H7 (cell line): Measurements from ENCODE around the gene C19orf38. TPM values are rescaled to one million over a fixed set of nuclear protein-coding genes. Genes with fewer than 3 reads are reported as not detected.
"Not testable (repeated sequence)": the region's sequence is repeated elsewhere in the genome, so short reads cannot be mapped to it uniquely, and the experiment has no call there.

ENCODE experiments used
- DNase-seq: peaks from one replicate; pipeline ENCODE4 v3.0.0; 2012
- H3K27me3 ChIP-seq: 2 replicates; pipeline ENCODE4 v1.6.0; 2011; ENCODE audit warnings: mild to moderate bottlenecking, low read length; ENCODE audit not compliant: control insufficient read depth, insufficient read depth
- H3K36me3 ChIP-seq: replicated peaks from 2 replicates; pipeline ENCODE4 v1.5.1; 2011; ENCODE audit warnings: low read length; ENCODE audit not compliant: control insufficient read depth, insufficient read depth
- H3K4me3 ChIP-seq: 2 replicates; pipeline ENCODE4 v1.5.1; 2011; ENCODE audit warnings: low read depth, mild to moderate bottlenecking, control low read depth, low read length, moderate library complexity; ENCODE audit not compliant: insufficient read depth
- total RNA-seq: library from RNA; depleted of rRNA; stranded (reverse); fragments of >200 nt; shearing (Covaris generic); gene quantifications from 2 replicates; pipeline ENCODE4 v1.2.3, GENCODE V29; 2014

The C19orf38 gene
- total RNA-seq, 1 experiment from 2014 or later: 0.59 TPM

- Histone ChIP-seq H3K36me3 (no peaks in the 10 kb centered on the region), H3K4me3 (no peak overlapping the region), H3K27me3 (no peaks in the 10 kb centered on the region)
- DNase-seq: no peak
These were observed 4.7 kb downstream of the C19orf38 start for GRCh38 chr19:10852941-10853340.

DNA sequence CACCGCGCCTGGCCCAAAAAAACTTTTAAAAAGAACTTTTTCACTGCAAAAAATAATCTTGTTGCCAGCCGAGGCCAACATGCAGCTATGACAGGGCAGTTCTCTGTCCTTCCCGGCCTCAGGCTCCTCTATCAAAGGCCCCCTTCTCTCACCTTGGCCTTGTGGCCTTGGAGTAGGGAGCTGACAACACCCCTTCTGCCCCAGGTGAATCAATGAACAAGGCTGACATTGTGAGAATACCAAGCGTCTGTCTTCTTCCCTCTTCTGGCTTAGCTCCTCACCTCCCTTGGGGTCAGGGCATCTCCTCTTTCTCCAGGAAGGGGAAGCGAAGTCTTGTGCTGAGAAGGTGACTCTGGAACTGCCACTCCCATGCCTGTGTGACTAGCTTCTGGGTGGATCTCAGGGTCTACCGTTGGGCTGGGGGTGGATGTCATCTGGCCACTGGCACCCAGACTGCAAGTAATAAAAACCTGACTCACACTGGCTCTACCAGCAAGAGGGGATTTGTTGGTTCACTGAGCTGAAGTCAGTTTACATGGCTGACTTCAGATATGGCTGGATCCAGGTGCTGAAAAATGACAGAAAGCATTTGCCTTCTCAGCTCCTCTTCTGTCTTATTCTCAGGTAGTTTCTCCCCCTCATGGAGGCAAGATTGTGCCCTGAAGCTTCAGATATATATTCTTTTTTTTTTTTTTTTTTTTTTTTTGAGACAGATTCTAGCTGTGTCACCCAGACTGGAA lies 6.3 kb downstream of the C19orf38 start:
- Histone ChIP-seq H3K27me3 (no peaks in the 10 kb centered on the region), H3K4me3 (no peak overlapping the region), H3K36me3 (no peaks in the 10 kb centered on the region)
- no peak for DNase-seq

DNA sequence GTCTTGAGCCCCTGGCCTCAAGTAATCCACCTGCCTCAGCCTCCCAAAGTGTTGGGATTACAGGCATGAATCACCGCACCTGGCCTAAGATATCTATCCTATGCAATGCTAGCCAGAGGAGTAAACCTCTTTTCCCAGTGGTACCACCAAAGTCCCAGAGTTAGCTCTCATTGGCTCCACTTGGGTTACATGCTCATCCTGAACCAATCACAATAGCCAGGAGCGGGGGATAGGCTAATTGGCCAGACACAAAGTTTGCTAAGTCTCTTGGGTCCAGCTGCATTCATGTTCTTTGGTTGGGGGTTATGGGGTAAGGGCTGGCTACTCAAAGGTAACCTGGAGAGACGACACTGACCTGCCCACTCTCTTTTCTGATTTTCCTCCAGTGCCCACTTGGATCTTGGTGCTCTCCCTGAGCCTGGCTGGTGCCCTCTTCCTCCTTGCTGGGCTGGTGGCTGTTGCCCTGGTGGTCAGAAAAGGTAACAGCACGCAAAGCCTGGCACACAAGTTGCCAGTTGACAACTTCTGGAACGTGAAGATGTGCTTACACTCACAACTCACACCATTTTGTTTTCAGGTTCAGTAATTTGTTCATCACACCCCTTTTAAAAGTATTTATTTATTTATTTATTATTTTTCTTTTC lies 7.8 kb downstream of the C19orf38 start:
- no peak overlapping the region for H3K4me3 ChIP-seq
- DNase-seq: peak; percentile 64
- H3K27me3 ChIP-seq: no peaks in the 10 kb centered on the region

GRCh38 chr19:10856899-10857298 lies 8.7 kb downstream of the C19orf38 start:
- not testable (repeated sequence) for DNase-seq, H3K4me3 ChIP-seq, H3K36me3 ChIP-seq

More for the DNA sequence above, 7.8 kb downstream of the C19orf38 start:
- no peaks in the 10 kb centered on the region for H3K36me3 ChIP-seq

DNA sequence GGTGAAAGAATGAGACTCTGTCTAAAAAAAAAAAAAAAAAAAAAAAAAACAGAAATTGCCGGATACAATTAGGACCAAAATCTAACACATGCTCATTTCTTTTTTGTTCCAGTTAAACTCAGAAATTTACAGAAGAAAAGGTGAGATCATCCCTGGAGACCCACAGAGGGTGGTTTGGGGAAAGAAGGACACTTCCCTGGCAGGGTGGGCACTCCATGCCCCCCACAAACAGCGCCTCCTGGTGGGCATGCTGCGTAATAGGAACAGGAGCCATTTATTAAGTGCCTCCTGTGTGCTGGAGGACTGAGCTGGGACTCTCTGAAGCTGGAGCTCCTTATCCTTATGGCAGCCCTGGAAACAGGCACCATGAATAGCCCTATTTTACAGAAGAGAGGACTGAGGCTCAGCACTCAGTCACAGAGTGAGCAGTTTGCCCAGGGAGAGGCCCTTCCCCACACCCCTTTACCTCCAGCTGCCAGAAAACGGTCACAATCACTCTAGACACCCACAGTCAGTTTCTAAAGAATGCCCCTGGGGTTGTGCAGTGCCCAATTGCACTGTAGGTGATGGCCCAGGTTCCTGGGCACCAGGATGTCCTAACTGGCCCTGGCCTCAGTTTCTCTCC lies 10.1 kb downstream of the C19orf38 start:
- peak; percentile 84 for DNase-seq
- H3K27me3 ChIP-seq: no peaks in the 10 kb centered on the region
- no peaks in the 10 kb centered on the region for H3K36me3 ChIP-seq
- H3K4me3 ChIP-seq: no peak overlapping the region

More at GRCh38 chr19:10856899-10857298, 8.7 kb downstream of the C19orf38 start:
- H3K27me3 ChIP-seq: not testable (repeated sequence)

GRCh38 chr19:10861103-10861651 lies 13.0 kb downstream of the C19orf38 start:
- DNase-seq: peak; percentile 77
- Histone ChIP-seq H3K36me3 (no peaks in the 10 kb centered on the region), H3K4me3 (no peak overlapping the region), H3K27me3 (no peaks in the 10 kb centered on the region)

DNA sequence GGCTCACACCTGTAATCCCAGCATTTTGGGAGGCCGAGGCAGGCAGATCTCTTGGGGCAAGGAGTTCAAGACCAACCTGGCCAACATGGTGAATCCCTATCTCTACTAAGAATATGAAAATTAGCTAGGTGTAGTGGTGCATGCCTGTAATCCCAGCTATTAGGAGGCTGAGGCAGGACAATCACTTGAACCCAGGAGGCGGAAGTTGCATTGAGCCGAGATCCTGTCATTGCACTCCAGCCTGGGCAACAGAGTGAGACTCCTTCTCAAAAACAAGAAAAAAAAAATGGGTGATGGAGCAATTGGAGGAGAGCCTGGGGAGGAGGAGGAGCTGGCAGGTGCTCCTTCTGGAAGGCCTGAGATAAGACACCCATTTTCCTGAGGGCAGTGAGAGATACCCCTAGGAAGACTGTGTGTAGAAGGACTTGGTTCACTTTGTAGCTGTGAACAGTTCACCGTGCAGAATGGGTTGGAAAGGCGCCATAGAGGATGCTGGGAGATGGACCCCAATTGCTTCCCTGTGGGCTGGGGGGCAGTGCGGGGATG lies 14.4 kb downstream of the C19orf38 start:
- DNase-seq: no peak
- Histone ChIP-seq H3K36me3 (no peaks in the 10 kb centered on the region), H3K27me3 (no peaks in the 10 kb centered on the region), H3K4me3 (no peak overlapping the region)

DNA sequence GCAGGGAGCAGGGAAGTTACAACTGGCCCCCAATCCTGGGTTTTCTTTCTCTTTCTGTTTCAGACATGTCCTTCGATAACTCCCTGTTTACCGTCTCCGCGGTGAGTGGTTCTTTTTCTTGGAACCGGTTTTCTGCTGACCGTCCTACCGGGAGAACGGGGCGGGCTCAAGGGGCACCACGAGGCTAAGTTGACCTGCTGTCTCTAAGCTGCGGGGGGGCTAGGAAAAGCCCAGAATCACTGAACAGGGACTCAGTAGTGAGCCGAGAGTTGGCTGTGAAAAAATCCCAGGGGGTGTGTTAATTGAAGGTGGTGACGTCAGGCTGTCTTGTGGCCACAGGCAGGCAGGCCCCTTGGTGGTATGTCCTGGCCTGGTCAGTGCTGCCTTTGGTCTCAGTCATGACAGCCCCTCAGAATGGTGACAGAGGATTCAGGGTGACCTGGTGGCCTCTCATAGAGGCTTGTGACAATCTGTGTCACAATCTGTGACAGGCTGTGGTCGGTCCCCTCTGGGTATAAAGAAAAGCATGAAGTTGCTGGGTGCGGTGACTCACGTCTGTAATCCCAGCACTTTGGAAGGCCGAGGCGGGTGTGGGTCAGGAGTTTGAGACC lies 15.0 kb downstream of the C19orf38 start:
- H3K27me3 ChIP-seq: no peaks in the 10 kb centered on the region
- no peaks in the 10 kb centered on the region for H3K36me3 ChIP-seq
- no peak for DNase-seq

GRCh38 chr19:10864538-10864899 lies 16.3 kb downstream of the C19orf38 start:
- H3K27me3 ChIP-seq: no peaks in the 10 kb centered on the region
- peak; percentile 94 for DNase-seq
- no peaks in the 10 kb centered on the region for H3K36me3 ChIP-seq
- H3K4me3 ChIP-seq: no peak overlapping the region

More for the DNA sequence above, 15.0 kb downstream of the C19orf38 start:
- H3K4me3 ChIP-seq: no peak overlapping the region

DNA sequence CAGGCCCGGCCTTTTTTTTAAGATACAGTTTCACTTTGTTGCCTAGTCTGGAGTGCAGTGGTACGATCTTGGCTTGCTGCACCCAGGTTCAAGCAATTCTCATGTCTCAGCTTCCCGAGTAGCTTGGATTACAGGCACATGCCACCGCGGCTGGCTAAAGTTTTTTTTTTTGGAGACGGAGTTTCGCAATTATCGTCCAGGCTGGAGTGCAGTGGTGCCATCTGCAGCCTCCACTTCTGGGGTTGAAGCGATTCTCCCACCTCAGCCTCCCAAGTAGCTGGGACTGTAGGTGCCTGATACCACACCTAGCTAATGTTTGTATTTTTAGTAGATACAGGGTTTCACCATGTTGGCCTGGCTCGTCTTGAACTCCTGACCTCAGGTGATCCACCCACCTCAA lies 18.3 kb downstream of the C19orf38 start:
- no peaks in the 10 kb centered on the region for H3K27me3 ChIP-seq
- DNase-seq: no peak
- H3K36me3 ChIP-seq: no peaks in the 10 kb centered on the region
- H3K4me3 ChIP-seq: no peak overlapping the region

- DNase-seq: no peak
- Histone ChIP-seq H3K4me3 (no peak overlapping the region), H3K36me3 (no peaks in the 10 kb centered on the region), H3K27me3 (no peaks in the 10 kb centered on the region)
These were observed 20.8 kb downstream of the C19orf38 start for GRCh38 chr19:10868872-10869547.

GRCh38 chr19:10869872-10870311 lies 21.7 kb downstream of the C19orf38 start:
- H3K4me3 ChIP-seq, DNase-seq, H3K36me3 ChIP-seq, H3K27me3 ChIP-seq: not testable (repeated sequence)

DNA sequence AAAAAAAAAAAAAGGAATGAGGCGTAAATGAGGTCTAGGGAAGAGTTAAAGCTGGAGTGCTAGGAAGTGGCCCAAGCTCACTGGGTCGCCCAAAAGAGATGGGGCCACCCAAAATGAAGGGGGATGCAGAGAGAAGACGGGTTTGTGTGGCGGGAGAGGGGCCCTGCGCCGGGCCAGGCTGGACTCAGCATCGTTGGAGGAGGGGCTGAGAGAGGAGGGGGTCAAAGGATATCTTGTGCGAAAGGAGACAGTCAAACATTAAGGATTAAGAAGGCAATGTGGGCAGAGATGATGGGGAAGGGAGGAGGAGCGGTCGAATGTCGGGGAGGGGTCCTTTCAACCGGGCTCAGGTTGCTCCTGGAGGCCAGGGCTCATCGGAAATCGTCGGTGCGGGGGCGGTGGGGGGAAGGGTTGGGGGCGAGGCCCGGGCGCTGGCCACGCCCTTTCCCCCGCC lies 22.3 kb downstream of the C19orf38 start:
- Histone ChIP-seq H3K36me3 (no peaks in the 10 kb centered on the region), H3K4me3 (peak overlapping the region; percentile 34), H3K27me3 (no peaks in the 10 kb centered on the region)
- no peak for DNase-seq
